ENCODE measurements around the gene ZNF273. TPM values are rescaled to one million over a fixed set of nuclear protein-coding genes. Genes with fewer than 3 reads are reported as not detected.
"Not testable (repeated sequence)": the region's sequence is repeated elsewhere in the genome, so short reads cannot be mapped to it uniquely, and the experiment has no call there.

ZNF273 gene
- polyA plus RNA-seq, 5 donors = 9.1 to 17.0 (median 14.3) TPM

- DNase-seq = no peak
Measured at GRCh38 chr7:64888561-64888900, 14.5 kb upstream of the ZNF273 start.

- DNase-seq = no peak
Measured at GRCh38 chr7:64888901-64889685, 14.0 kb upstream of the ZNF273 start.

GRCh38 chr7:64889686-64890162 lies 13.3 kb upstream of the ZNF273 start:
- DNase-seq = no peak

GRCh38 chr7:64890273-64890672 lies 12.8 kb upstream of the ZNF273 start:
- DNase-seq = not testable (repeated sequence)

GRCh38 chr7:64890761-64891362 lies 12.2 kb upstream of the ZNF273 start:
- DNase-seq = no peak

GRCh38 chr7:64891363-64892081 lies 11.6 kb upstream of the ZNF273 start:
- not testable (repeated sequence) for DNase-seq

- no peak for DNase-seq
Measured at GRCh38 chr7:64892116-64892515, 11.0 kb upstream of the ZNF273 start.

- DNase-seq = no peak
Measured at GRCh38 chr7:64892666-64893309, 10.3 kb upstream of the ZNF273 start.

- no peak for DNase-seq
Measured at GRCh38 chr7:64893401-64893800, 9.7 kb upstream of the ZNF273 start.

- not testable (repeated sequence) for DNase-seq
Measured at GRCh38 chr7:64902461-64902805, 640 bp upstream of the ZNF273 start.

GRCh38 chr7:64904008-64904407 lies 935 bp downstream of the ZNF273 start:
- no peak for DNase-seq

- no peak for DNase-seq
Measured at GRCh38 chr7:64905133-64905532, 2.1 kb downstream of the ZNF273 start.

GRCh38 chr7:64905547-64905946 lies 2.5 kb downstream of the ZNF273 start:
- no peak for DNase-seq

- DNase-seq = no peak
Measured at GRCh38 chr7:64907641-64908326, 4.7 kb downstream of the ZNF273 start.

GRCh38 chr7:64908358-64908757 lies 5.3 kb downstream of the ZNF273 start:
- DNase-seq = no peak

GRCh38 chr7:64914557-64914956 lies 11.5 kb downstream of the ZNF273 start:
- no peak for DNase-seq

- not testable (repeated sequence) for DNase-seq
Measured at GRCh38 chr7:64915301-64915700, 12.2 kb downstream of the ZNF273 start.

GRCh38 chr7:64928252-64929187 lies 25.4 kb downstream of the ZNF273 start:
- DNase-seq = not testable (repeated sequence)

GRCh38 chr7:64934478-64934877 lies 31.4 kb downstream of the ZNF273 start:
- DNase-seq = no peak

- no peak for DNase-seq
Measured at GRCh38 chr7:64938540-64938939, 35.5 kb downstream of the ZNF273 start.

GRCh38 chr7:64940021-64940420 lies 36.9 kb downstream of the ZNF273 start:
- DNase-seq = not testable (repeated sequence)

Data from right lung (tissue), 5 donors.